ENCODE results near the gene TP53. TPM values are rescaled to one million over a fixed set of nuclear protein-coding genes. Genes with fewer than 3 reads are reported as not detected.

The TP53 gene
- total and polyA plus RNA-seq, 9 of the 15 experiments (the other 6 are each of a cell fraction or from before 2014, with no cell fraction given) = 2.8 to 14.0 (median 7.1) TPM

DNA sequence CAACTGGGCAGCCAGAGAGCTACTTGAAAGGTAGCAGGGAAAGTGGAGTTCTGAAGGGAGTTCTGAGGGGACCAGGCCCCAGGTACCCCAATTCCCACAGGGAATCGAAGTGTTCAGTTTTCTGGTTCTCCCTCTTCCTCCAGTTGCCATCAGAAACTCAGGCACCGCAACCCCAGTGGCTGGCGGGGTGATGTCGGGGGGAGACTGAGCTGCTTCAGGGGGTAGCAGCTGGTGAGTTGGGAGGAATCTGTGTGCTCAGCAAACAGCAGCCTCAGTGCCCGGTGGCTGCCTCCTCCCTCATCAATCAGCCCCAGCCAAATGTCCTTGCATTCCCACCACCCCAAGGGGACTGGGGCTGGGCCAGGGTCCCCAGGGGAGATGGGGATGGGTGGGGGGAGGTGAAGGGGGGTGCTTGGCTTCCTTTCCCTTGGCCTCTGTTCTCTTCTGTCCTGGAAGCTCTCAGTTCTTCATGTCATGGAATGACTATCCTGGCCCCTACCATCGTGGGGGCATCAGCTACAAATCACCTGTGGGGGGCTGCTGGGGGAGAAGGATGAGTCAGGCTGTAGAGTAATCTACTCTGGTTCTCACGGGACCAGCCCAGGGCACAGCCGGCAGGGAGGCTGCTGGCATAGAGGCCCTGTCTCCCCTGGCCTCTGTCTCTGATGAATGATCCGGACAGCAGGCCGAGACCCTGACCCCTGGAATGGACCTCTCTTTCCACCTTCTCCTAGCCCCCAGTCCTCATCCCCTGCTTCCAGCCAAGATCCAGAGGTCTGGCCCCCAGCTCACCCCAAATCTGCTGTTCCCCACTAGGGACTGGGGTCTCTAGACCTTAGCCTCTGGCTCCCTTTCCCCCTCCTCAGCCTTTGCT is 27.7 kb upstream of the TP53 start (continued):
- no peak for TF ChIP-seq ATF4 (CRISPR knock-in tag; IDR thresholded peaks at IDR 0.05)
- TF ChIP-seq SMARCB1 (IDR thresholded peaks at IDR 0.05; ENCODE audit: insufficient read length, low read depth) = no peak
- TF ChIP-seq PRDM10 (IDR thresholded peaks at IDR 0.05; ENCODE audit: partially characterized antibody) = no peak
- TF ChIP-seq, protein P1, sequence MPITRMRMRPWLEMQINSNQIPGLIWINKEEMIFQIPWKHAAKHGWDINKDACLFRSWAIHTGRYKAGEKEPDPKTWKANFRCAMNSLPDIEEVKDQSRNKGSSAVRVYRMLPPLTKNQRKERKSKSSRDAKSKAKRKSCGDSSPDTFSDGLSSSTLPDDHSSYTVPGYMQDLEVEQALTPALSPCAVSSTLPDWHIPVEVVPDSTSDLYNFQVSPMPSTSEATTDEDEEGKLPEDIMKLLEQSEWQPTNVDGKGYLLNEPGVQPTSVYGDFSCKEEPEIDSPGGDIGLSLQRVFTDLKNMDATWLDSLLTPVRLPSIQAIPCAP (CRISPR knock-in tag; IDR thresholded peaks at IDR 0.05; ENCODE audit: borderline replicate concordance) = no peak
- no peak for TF ChIP-seq MAZ (CRISPR knock-in tag; conservative IDR thresholded peaks at IDR 0.05 in 1 of 2, IDR thresholded peaks at IDR 0.05 in 1 of 2)
- TF ChIP-seq MED1 (CRISPR knock-in tag; IDR thresholded peaks at IDR 0.05; ENCODE audit: borderline replicate concordance) = no peak
- TF ChIP-seq HCFC1 (IDR thresholded peaks at IDR 0.05; ENCODE audit: low read depth, low read length) = no peak
- TF ChIP-seq CREB3 (tag; conservative IDR thresholded peaks at IDR 0.05; ENCODE audit: low read depth) = no peak
- TF ChIP-seq, protein P2, sequence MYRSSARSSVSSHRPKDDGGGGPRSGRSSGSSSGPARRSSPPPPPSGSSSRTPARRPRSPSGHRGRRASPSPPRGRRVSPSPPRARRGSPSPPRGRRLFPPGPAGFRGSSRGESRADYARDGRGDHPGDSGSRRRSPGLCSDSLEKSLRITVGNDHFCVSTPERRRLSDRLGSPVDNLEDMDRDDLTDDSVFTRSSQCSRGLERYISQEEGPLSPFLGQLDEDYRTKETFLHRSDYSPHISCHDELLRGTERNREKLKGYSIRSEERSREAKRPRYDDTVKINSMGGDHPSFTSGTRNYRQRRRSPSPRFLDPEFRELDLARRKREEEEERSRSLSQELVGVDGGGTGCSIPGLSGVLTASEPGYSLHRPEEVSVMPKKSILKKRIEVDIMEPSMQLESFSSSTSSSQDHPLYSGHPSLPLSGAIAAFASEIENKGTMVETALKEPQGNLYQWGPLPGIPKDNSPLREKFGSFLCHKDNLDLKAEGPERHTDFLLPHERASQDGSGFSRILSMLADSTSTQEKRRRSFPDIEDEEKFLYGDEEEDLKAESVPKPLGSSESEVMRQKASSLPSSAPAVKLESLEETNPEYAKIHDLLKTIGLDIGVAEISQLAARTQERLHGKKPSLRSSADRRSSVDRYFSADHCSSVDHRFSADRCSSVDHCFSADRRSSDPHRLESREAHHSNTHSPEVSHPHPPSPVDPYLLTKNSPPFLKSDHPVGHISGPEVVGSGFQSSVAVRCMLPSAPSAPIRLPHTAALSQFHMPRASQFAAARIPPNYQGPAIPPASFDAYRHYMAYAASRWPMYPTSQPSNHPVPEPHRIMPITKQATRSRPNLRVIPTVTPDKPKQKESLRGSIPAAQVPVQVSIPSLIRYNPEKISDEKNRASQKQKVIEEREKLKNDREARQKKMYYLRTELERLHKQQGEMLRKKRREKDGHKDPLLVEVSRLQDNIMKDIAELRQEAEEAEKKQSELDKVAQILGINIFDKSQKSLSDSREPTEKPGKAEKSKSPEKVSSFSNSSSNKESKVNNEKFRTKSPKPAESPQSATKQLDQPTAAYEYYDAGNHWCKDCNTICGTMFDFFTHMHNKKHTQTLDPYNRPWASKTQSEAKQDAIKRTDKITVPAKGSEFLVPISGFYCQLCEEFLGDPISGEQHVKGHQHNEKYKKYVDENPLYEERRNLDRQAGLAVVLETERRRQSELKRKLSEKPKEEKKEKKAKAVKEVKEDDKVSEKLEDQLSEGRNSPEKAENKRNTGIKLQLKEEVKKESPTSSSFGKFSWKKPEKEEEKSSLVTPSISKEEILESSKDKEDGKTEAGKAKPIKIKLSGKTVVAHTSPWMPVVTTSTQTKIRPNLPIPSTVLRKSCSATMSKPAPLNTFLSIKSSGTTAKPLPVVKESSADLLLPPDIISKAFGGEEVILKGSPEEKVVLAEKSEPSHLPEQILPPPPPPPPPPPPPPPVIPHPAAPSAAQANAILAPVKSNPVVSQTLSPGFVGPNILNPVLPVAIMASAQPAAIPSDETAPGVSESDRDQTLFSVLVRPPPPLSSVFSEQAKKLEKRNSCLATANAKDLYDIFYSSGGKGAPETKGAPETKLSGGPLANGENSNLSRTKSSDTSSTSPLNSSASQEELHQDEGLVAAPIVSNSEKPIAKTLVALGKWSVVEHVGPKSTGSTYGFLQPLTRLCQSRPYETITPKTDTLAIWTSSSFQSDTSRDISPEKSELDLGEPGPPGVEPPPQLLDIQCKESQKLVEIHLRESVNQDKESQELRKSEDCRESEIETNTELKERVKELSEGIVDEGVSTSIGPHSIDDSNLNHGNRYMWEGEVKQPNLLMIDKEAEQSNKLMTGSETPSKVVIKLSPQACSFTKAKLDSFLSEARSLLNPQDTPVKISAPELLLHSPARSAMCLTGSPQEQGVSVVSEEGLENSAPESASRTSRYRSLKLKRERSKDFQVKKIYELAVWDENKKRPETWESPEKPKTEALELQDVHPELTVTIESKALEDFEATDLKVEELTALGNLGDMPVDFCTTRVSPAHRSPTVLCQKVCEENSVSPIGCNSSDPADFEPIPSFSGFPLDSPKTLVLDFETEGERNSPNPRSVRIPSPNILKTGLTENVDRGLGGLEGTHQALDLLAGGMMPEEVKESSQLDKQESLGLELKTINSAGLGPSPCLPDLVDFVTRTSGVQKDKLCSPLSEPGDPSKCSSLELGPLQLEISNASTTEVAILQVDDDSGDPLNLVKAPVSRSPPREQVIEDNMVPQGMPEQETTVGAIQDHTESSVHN (IDR thresholded peaks at IDR 0.05; ENCODE audit: borderline replicate concordance in 1 of 2, low read depth in 1 of 2) = no peak
- TF ChIP-seq GTF2A2 (tag; IDR thresholded peaks at IDR 0.05) = no peak
